Esophagus muscularis mucosa (tissue), 3 donors: ENCODE measurements around the gene MAS1L.

Experiments used
- POLR2A ChIP-seq: fragments of 450-650 bp; IDR thresholded peaks from one replicate; pipeline ENCODE4 v1.6.1; 2017; ENCODE audit warnings: antibody characterized with exemption, moderate library complexity, mild to moderate bottlenecking, low read depth
- POLR2AphosphoS5 ChIP-seq, 2 donors: sonication (generic); formaldehyde crosslinking; IDR thresholded peaks; one replicate each; pipeline ENCODE4 v1.6.1; 2017; ENCODE audit warnings: antibody characterized with exemption in 2 of 2
- TF ChIP-seq, protein P1 (sequence below), 3 experiments: fragments of 200-600 bp in 2 of 3; fragments of 450-650 bp in 1 of 3; sonication (generic) in 2 of 3; IDR thresholded peaks; one replicate each; pipeline ENCODE4 v1.5.1; 2017 to 2019; ENCODE audit warnings: antibody characterized with exemption in 3 of 3, mild to moderate bottlenecking in 2 of 3, moderate library complexity in 1 of 3

DNA sequence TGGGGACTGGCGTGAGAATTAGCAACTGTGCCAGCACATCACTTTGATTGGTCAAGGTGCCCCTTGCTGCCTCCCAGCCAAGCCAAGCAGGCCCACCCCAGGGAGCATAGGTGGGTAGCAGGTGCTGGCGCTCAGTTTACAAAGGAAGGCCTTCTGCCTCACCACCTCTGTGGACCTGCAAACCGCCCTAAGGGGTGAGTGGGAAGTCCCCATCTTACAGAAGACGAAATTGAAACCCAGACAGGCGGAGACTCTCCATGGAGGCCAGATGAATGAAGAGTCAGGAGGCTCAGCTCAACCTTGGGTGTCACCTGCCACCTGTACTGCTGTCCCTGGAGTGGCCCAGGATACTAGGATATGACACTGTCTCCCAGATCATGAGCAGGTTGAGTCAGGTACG is 21.5 kb upstream of the MAS1L start:
- TF ChIP-seq, protein P1, sequence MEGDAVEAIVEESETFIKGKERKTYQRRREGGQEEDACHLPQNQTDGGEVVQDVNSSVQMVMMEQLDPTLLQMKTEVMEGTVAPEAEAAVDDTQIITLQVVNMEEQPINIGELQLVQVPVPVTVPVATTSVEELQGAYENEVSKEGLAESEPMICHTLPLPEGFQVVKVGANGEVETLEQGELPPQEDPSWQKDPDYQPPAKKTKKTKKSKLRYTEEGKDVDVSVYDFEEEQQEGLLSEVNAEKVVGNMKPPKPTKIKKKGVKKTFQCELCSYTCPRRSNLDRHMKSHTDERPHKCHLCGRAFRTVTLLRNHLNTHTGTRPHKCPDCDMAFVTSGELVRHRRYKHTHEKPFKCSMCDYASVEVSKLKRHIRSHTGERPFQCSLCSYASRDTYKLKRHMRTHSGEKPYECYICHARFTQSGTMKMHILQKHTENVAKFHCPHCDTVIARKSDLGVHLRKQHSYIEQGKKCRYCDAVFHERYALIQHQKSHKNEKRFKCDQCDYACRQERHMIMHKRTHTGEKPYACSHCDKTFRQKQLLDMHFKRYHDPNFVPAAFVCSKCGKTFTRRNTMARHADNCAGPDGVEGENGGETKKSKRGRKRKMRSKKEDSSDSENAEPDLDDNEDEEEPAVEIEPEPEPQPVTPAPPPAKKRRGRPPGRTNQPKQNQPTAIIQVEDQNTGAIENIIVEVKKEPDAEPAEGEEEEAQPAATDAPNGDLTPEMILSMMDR (IDR thresholded peaks at IDR 0.05), result no peak
- TF ChIP-seq POLR2A (no peak), POLR2AphosphoS5 (IDR thresholded peaks at IDR 0.05) (no peak)
